HG03175 (cell line): ENCODE measurements around the gene SMARCB1.

ENCODE experiments used
- ATAC-seq: cut with Tn5 transposase; IDR thresholded peaks from one replicate; pipeline ENCODE4 v1.9.1; 2021; ENCODE audit warnings: mild to moderate bottlenecking, moderate library complexity; ENCODE audit not compliant: unreplicated experiment

Gene SMARCB1

DNA sequence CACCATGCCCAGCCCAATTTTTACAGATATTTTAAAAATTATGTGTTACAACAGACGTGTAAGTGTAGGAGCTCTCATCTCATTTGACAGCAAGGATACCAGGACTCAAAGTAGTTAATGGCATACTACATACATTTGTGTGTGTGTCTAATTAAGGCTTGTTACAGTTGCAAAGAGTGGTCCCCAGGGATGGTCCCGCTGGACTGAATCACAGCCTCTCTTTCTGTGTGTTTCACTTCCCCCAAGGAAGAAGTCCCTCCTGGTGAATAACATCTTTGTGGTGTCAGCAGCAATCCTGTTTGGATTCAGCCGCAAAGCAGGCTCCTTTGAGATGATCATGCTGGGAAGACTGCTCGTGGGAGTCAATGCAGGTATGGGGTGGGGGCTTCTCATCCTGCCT is 88.1 kb downstream of the SMARCB1 start:
- ATAC-seq: no peak

DNA sequence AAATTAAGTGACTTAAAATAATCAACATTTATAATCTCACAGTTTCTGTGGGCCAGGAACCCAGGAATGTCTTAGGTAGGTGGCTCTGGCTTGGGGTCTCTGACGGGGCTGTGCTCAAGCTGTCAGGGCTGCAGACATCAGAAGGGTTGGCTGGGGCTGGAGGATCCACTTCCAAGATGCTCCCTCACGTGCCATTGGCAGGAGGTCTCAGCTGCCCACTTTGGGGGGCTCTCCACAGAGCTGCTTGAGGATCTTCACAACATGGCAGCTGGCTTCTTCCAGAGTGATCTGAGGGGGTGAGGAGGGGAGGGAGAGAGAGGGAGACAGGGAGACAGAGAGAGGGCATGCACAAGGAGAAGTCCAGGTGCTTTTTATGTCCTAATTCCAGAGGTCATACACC is 89.0 kb downstream of the SMARCB1 start:
- no peak for ATAC-seq

DNA sequence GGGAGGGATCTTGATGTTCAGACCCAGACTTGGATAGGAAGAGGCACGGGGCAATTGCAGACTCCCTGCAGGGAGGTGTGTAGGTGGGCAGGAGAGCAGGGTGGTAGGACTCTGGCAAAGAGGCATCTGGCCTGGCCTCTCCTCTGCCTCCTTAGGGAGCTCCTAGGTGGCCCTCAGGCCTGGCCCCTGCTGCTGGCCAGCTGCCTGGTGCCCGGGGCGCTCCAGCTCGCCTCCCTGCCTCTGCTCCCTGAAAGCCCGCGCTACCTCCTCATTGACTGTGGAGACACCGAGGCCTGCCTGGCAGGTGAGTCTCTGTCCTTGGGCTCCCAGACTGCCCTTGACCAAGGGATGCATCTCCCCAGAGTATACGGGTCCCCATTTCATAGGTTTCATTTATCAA is 90.8 kb downstream of the SMARCB1 start:
- ATAC-seq: no peak

DNA sequence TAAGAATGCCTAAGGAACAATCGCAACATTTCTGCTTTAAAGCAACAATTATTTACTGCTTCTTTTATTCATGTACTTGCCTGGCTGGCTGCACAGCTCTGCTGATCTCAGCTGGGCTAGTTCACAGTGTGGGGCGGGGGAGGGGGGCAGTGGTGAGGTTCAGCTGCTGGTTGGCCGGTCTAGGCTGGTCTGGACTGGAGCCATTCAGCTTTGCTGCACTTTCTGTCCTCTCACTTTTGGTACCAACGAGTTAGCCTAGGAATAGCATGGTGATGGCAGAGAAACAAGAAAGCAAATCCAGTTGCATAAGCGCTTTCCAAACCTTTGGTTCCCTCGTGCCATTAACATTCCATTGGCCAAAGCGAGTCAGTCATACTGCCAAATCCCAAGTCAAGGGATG is 91.5 kb downstream of the SMARCB1 start:
- ATAC-seq: no peak

DNA sequence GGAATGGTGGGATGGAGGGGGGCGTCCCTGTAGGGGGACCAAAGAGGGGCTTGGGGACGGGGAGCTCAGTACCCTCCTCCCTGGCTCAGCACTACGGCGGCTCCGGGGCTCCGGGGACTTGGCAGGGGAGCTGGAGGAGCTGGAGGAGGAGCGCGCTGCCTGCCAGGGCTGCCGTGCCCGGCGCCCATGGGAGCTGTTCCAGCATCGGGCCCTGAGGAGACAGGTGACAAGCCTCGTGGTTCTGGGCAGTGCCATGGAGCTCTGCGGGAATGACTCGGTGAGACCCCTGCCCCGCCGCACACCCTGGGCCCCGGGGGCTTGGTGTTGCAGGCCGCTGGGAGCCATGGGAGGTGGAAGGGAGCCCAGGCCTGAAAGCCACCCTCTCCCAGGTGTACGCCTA is 95.6 kb downstream of the SMARCB1 start:
- ATAC-seq: no peak

DNA sequence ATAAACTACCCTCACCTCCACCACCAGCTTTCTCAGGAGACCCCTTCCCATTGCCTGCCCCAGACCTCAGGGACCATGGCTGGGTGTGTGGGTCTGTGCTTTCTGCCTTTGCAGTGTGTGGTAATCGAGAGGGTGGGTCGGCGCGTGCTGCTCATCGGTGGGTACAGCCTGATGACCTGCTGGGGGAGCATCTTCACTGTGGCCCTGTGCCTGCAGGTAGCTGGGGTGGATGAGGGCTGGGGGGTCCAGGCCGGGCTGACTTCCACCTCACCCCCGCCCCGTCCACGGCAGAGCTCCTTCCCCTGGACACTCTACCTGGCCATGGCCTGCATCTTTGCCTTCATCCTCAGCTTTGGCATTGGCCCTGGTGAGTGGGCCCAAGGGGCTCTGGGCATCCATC is 96.9 kb downstream of the SMARCB1 start:
- ATAC-seq: no peak

DNA sequence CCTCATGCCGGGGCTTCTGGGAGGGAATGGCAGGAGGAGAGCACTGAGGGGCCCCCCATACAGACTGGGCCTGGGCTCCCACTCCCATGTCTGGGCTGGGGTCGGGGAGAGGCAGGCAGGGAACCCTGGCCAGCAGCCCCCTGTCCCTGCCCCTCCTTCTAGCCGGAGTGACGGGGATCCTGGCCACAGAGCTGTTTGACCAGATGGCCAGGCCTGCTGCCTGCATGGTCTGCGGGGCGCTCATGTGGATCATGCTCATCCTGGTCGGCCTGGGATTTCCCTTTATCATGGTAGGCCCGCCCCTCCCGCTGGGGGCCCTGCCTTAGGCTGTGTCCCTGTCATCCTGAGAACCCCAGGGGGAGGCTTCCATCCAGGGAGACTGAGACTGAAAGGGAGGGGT is 97.4 kb downstream of the SMARCB1 start:
- no peak for ATAC-seq
